T-cell (primary cell): Measurements from ENCODE around the gene METAP1. TPM values are rescaled to one million over a fixed set of nuclear protein-coding genes. Genes with fewer than 3 reads are reported as not detected.

ENCODE experiments used
- ATAC-seq, 4 experiments: fragments of 200-7000 bp in 3 of 4; fragments of 150-1000 bp in 1 of 4; cut with Tn5 transposase; replicated peaks in 1 of 4; 1 replicate in 3 of 4; 2 replicates in 1 of 4; pipeline ENCODE4 v1.10.0; 2021; ENCODE audit warnings: moderate library complexity in 3 of 4, mild to moderate bottlenecking in 2 of 4, moderate number of reproducible peaks in 1 of 4
- CTCF ChIA-PET, 2 donors: fragments of 300-600 bp; sonication (Branson Sonifier 250); formaldehyde crosslinking; loops; one replicate each; lab custom pipeline; 2022; ENCODE audit warnings: antibody characterized with exemption in 2 of 2; lab: Charles Lee
- POLR2A ChIA-PET, 2 donors: fragments of 300-600 bp; sonication (Branson Sonifier 250); formaldehyde crosslinking; loops; one replicate each; lab custom pipeline; 2022; ENCODE audit warnings: antibody characterized with exemption in 2 of 2; lab: Charles Lee
- DNase-seq, 35 experiments: peaks; one replicate each; pipeline versions ENCODE4 v3.0.0 to v3.0.0-alpha.2; 2013 to 2023
- H3K27ac ChIP-seq: one replicate; pipeline ENCODE4 v1.5.1; 2013; ENCODE audit warnings: low read length
- H3K27me3 ChIP-seq, 2 experiments: replicated peaks in 1 of 2; 1 replicate in 1 of 2; 2 replicates in 1 of 2; pipeline versions ENCODE4 v1.6.1 to v1.7.0; 2013; ENCODE audit warnings: low read length in 1 of 2, mixed read lengths in 1 of 2; ENCODE audit not compliant: control insufficient read depth in 2 of 2, insufficient read depth in 2 of 2; ENCODE audit errors: extremely low read depth in 1 of 2
- H3K36me3 ChIP-seq, 2 donors: 1 replicate in 1 of 2; 2 replicates in 1 of 2; pipeline versions ENCODE4 v1.6.1 to v1.7.0; 2013; ENCODE audit warnings: low read length in 1 of 2; ENCODE audit not compliant: control insufficient read depth in 2 of 2, insufficient read depth in 1 of 2; ENCODE audit errors: extremely low read depth in 1 of 2
- H3K4me1 ChIP-seq, 2 experiments: 1 replicate in 1 of 2; 2 replicates in 1 of 2; pipeline versions ENCODE4 v1.6.1 to v1.7.0; 2013; ENCODE audit warnings: low read length in 2 of 2, mixed read lengths in 1 of 2; ENCODE audit not compliant: insufficient read depth in 2 of 2, control insufficient read depth in 1 of 2; ENCODE audit errors: extremely low read depth in 1 of 2
- H3K4me3 ChIP-seq, 2 donors: 1 replicate in 1 of 2; 2 replicates in 1 of 2; pipeline versions ENCODE4 v1.5.1 to v1.7.0; 2013; ENCODE audit warnings: mild to moderate bottlenecking in 2 of 2, low read length in 1 of 2, moderate library complexity in 1 of 2; ENCODE audit not compliant: control insufficient read depth in 1 of 2; ENCODE audit errors: extremely low read depth in 1 of 2
- H3K9me3 ChIP-seq: 2 replicates; pipeline ENCODE4 v1.7.0; 2013
- H3K27ac Mint-ChIP-seq, 2 donors: one replicate each; pipeline ENCODE4 v1.8.0; 2020 to 2021; ENCODE audit warnings: mild to moderate bottlenecking in 2 of 2, mixed read lengths in 2 of 2
- H3K27me3 Mint-ChIP-seq, 2 donors: one replicate each; pipeline ENCODE4 v1.8.0; 2021 to 2022; ENCODE audit warnings: mixed read lengths in 2 of 2
- H3K36me3 Mint-ChIP-seq: one replicate; pipeline ENCODE4 v1.8.0; 2021; ENCODE audit warnings: mixed read lengths
- H3K4me1 Mint-ChIP-seq, 3 donors: one replicate each; pipeline ENCODE4 v1.8.0; 2020 to 2022; ENCODE audit warnings: mixed read lengths in 3 of 3, mild to moderate bottlenecking in 1 of 3
- H3K4me3 Mint-ChIP-seq, 3 donors: one replicate each; pipeline ENCODE4 v1.8.0; 2020 to 2022; ENCODE audit warnings: mild to moderate bottlenecking in 3 of 3, mixed read lengths in 3 of 3, moderate library complexity in 3 of 3
- H3K9me3 Mint-ChIP-seq, 3 donors: one replicate each; pipeline ENCODE4 v1.8.0; 2020 to 2022; ENCODE audit warnings: mixed read lengths in 3 of 3
- whole genome bisulfite sequencing: methylation state at CpG from one replicate; pipeline ENCODE4 v1.1.5; 2013; ENCODE audit warnings: missing lambda C conversion rate; ENCODE audit not compliant: insufficient coverage; 5-methylcytosine and 5-hydroxymethylcytosine counted together
- total RNA-seq, 35 experiments: library from RNA in 6 of 35; stranded (reverse) in 6 of 35; fragments of 120-200 nt in 1 of 35; gene quantifications; one replicate each; pipeline versions ENCODE4 v1.2.1 to v1.2.4 and lab custom pipeline; 2013 to 2026

Gene METAP1
- total RNA-seq, 5 donors from 2014 or later (not counting 1 experiment from before 2014, with no cell fraction given) = 32.9 to 39.8 (median 39.2) TPM

GRCh38 chr4:99052902-99053301, 57.4 kb downstream of the METAP1 start:
- DNase-seq (no peak), ATAC-seq (no peak)
- H3K27ac ChIP-seq = no peak overlapping the region
- H3K9me3 Mint-ChIP-seq = no peaks in the 10 kb centered on the region
- no peaks in the 10 kb centered on the region for H3K27me3 ChIP-seq
- H3K36me3 Mint-ChIP-seq = peaks cover 26% of the 10 kb centered on the region
- H3K4me1 ChIP-seq = no peaks in the 10 kb centered on the region
- H3K4me3 Mint-ChIP-seq = no peak overlapping the region
- no peaks in the 10 kb centered on the region for H3K9me3 ChIP-seq
- ChIA-PET CTCF (interaction anchor here in 1 of 2 donors (2.4 kb wide), 1 partner anchor 58 kb away, joined by 17 read pairs; the partner anchor contains the start of gene METAP1), POLR2A (no interaction called here)
- H3K27ac Mint-ChIP-seq = peak overlapping the region; percentile 7 to 62
- no peaks in the 10 kb centered on the region for H3K27me3 Mint-ChIP-seq
- H3K36me3 ChIP-seq = peaks cover 0 to 47% of the 10 kb centered on the region in 2 donors
- no peak overlapping the region for H3K4me3 ChIP-seq
- H3K4me1 Mint-ChIP-seq = peaks cover 8 to 24% (median 19%) of the 10 kb centered on the region in 3 donors

- ATAC-seq = no peak
- no peaks in the 10 kb centered on the region for H3K27me3 ChIP-seq
- WGBS = 17% methylated on average over 1 of the region's 3 CpGs
- H3K4me1 Mint-ChIP-seq = peaks cover 8 to 24% (median 19%) of the 10 kb centered on the region in 3 donors
- H3K27me3 Mint-ChIP-seq = no peaks in the 10 kb centered on the region
- H3K36me3 ChIP-seq = peaks cover 0 to 44% of the 10 kb centered on the region in 2 donors
- peak overlapping the region; percentile 43 to 76 for H3K27ac Mint-ChIP-seq
- POLR2A ChIA-PET = no interaction called here
- H3K9me3 ChIP-seq = no peaks in the 10 kb centered on the region
- H3K4me3 Mint-ChIP-seq = no peak overlapping the region
- CTCF ChIA-PET = interaction anchor here (1.0 to 2.4 kb wide), 4 partner anchors 43 to 59 kb away, joined by 3 to 17 read pairs (median 5); partner anchors contain the start of gene METAP1 (in 2 of the 2)
- H3K4me3 ChIP-seq = no peak overlapping the region
- H3K9me3 Mint-ChIP-seq = no peaks in the 10 kb centered on the region
- H3K36me3 Mint-ChIP-seq = peaks cover 26% of the 10 kb centered on the region
- no peaks in the 10 kb centered on the region for H3K4me1 ChIP-seq
- DNase-seq = no peak
- H3K27ac ChIP-seq = no peak overlapping the region
Measured at GRCh38 chr4:99054428-99054994, 59.0 kb downstream of the METAP1 start.

- Mint-ChIP-seq H3K27me3 (no peaks in the 10 kb centered on the region), H3K9me3 (no peaks in the 10 kb centered on the region), H3K4me3 (no peak overlapping the region), H3K27ac (no peak overlapping the region), H3K4me1 (peaks cover 8 to 13% (median 10%) of the 10 kb centered on the region in 3 donors), H3K36me3 (peaks cover 36% of the 10 kb centered on the region)
- H3K27me3 ChIP-seq = no peaks in the 10 kb centered on the region
- ATAC-seq = no peak
- peaks cover 0 to 32% of the 10 kb centered on the region in 2 donors for H3K36me3 ChIP-seq
- H3K27ac ChIP-seq = no peak overlapping the region
- H3K9me3 ChIP-seq = no peaks in the 10 kb centered on the region
- ChIA-PET CTCF (interaction anchor here (0.6 to 4.4 kb wide), 6 partner anchors 63 to 616 kb away, joined by 3 to 105 read pairs (median 3); partner anchors contain the start of gene METAP1 (in 2 of the 2)), POLR2A (interaction anchor here in 1 of 2 donors (2.9 kb wide), 1 partner anchor 62 kb away, joined by 8 read pairs; the partner anchor contains the start of gene METAP1)
- 100% methylated on average over 1 of the region's 2 CpGs for WGBS
- no peaks in the 10 kb centered on the region for H3K4me1 ChIP-seq
- no peak overlapping the region for H3K4me3 ChIP-seq
- DNase-seq = no peak
Measured at GRCh38 chr4:99058228-99058627, 62.7 kb downstream of the METAP1 start.

GRCh38 chr4:99059550-99059949, 64.0 kb downstream of the METAP1 start:
- H3K4me3 ChIP-seq = no peak overlapping the region
- Mint-ChIP-seq H3K36me3 (peaks cover 36% of the 10 kb centered on the region), H3K27me3 (no peaks in the 10 kb centered on the region), H3K4me1 (peaks cover 8 to 10% (median 9%) of the 10 kb centered on the region in 3 donors), H3K27ac (peak overlapping the region in 1 of 2 donors; percentile 3), H3K9me3 (no peaks in the 10 kb centered on the region), H3K4me3 (no peak overlapping the region)
- H3K36me3 ChIP-seq = peaks cover 0 to 32% of the 10 kb centered on the region in 2 donors
- H3K27ac ChIP-seq = no peak overlapping the region
- POLR2A ChIA-PET = no interaction called here
- no peaks in the 10 kb centered on the region for H3K9me3 ChIP-seq
- DNase-seq (no peak), ATAC-seq (no peak)
- H3K4me1 ChIP-seq = peaks cover 0 to 2% of the 10 kb centered on the region in 2 experiments
- CTCF ChIA-PET = interaction anchor here (1.0 to 4.4 kb wide), 2 partner anchors 10 to 65 kb away, joined by 3 to 105 read pairs; partner anchors contain the start of gene METAP1 (in 1 of the 2)
- H3K27me3 ChIP-seq = no peaks in the 10 kb centered on the region
- 100% methylated on average over 1 of the region's 1 CpG for WGBS

GRCh38 chr4:99061048-99061700, 65.7 kb downstream of the METAP1 start:
- CTCF ChIA-PET = no interaction called here
- H3K9me3 ChIP-seq = no peaks in the 10 kb centered on the region
- ATAC-seq = no peak
- no peak overlapping the region for H3K4me3 Mint-ChIP-seq
- H3K4me1 ChIP-seq = peaks cover 0 to 2% of the 10 kb centered on the region in 2 experiments
- H3K36me3 Mint-ChIP-seq = peaks cover 50% of the 10 kb centered on the region
- no peak overlapping the region for H3K4me3 ChIP-seq
- H3K4me1 Mint-ChIP-seq = peaks cover 1 to 2% (median 2%) of the 10 kb centered on the region in 3 donors
- H3K27ac Mint-ChIP-seq = no peak overlapping the region
- no peaks in the 10 kb centered on the region for H3K27me3 Mint-ChIP-seq
- no peak overlapping the region for H3K27ac ChIP-seq
- POLR2A ChIA-PET = no interaction called here
- H3K9me3 Mint-ChIP-seq = no peaks in the 10 kb centered on the region
- WGBS = 100% methylated on average over 4 of the region's 8 CpGs
- H3K36me3 ChIP-seq = peaks cover 0 to 34% of the 10 kb centered on the region in 2 donors
- no peak for DNase-seq
- H3K27me3 ChIP-seq = no peaks in the 10 kb centered on the region

GRCh38 chr4:99062120-99062519, 66.6 kb downstream of the METAP1 start:
- DNase-seq (no peak), ATAC-seq (no peak)
- H3K4me3 Mint-ChIP-seq = no peak overlapping the region
- H3K27ac Mint-ChIP-seq = no peak overlapping the region
- Histone ChIP-seq H3K4me1 (peaks cover 0 to 2% of the 10 kb centered on the region in 2 experiments), H3K4me3 (no peak overlapping the region), H3K27ac (no peak overlapping the region), H3K36me3 (peaks cover 0 to 37% of the 10 kb centered on the region in 2 donors), H3K9me3 (no peaks in the 10 kb centered on the region), H3K27me3 (no peaks in the 10 kb centered on the region)
- peaks cover 52% of the 10 kb centered on the region for H3K36me3 Mint-ChIP-seq
- POLR2A ChIA-PET = no interaction called here
- no peaks in the 10 kb centered on the region for H3K27me3 Mint-ChIP-seq
- no CpG with 5 or more reads among the region's 4 CpGs for WGBS
- H3K9me3 Mint-ChIP-seq = no peaks in the 10 kb centered on the region
- no peaks in the 10 kb centered on the region for H3K4me1 Mint-ChIP-seq
- CTCF ChIA-PET = no interaction called here
